NCI-H1092 treated with DMSO at 0.1 percent for 48 hours (cell line): ENCODE measurements around the gene DENND5A.
"Not testable (repeated sequence)": the region's sequence is repeated elsewhere in the genome, so short reads cannot be mapped to it uniquely, and the experiment has no call there.

Source experiments
- DNase-seq: peaks from one replicate; lab custom pipeline; 2025; lab: John Stamatoyannopoulos, UW

DENND5A gene

GRCh38 chr11:9210922-9211320 lies 54.2 kb downstream of the DENND5A start:
- no peak for DNase-seq

DNA sequence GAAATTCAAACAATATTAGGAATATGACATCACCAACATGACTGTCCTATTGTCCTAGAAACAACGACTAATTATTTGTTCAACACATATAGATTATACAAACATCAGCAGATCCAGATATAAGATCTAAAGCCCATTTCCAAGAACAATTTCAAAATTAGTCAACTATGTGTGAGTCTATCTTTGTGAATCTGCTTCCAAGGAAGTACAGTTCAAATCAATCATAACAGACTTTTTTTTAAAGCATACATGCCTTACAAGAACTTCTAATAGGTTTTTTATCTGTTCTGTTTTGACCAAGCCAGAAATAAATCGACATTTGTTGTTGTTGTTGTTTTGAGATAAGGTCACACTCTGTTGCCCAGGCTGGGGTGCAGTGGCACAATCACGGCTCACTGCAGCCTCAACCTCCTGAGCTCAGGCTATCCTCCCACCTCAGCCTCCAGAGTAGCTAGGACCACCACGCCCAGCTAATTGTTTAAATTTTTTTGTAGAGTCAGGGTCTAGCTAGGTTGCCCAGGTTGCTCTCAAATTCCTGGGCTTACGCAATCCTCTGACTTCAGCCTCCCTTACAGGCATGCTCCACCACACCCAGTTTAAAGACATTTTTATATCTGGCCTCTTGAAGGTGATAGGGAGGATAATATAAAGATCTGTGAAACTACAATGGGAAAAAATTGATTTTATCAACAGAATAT lies 54.8 kb downstream of the DENND5A start:
- DNase-seq: no peak

GRCh38 chr11:9209604-9210003 lies 55.5 kb downstream of the DENND5A start:
- not testable (repeated sequence) for DNase-seq

DNA sequence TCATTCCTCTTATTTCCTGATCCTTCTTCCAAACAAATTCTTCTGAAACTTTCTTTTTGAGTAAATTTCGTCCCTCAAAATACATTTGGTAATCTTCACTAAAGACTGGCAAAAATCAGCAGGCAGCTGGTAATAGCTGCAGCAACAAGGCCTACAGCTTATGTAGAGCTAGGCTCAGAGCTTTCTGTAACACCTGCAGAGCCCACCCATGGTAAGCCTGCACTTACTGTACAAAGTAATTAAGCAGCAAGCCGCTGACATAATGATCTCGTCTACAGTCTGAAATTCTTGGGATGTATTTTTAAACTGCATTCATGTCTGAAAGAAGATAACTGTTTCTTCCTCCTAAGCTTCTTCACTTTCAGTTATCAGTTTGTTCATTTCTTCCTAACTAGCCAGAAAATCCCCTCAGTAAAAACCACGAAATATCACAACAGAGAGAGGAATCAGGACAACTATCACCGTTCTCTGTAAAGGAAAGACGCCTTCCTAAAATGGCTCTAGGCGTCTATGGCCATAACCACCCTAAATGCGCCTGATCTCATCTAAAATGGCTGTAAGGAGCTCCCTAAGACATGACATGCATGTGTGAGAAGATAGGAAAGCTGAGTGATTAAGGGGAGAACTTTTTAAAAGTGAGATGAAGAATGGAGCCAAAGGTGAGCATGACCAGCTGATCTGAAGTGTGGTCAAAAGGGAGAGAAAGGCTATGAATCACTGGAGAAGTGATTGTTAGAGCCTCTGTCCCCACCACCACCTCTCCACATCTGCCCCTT lies 56.2 kb downstream of the DENND5A start:
- no peak for DNase-seq

DNA sequence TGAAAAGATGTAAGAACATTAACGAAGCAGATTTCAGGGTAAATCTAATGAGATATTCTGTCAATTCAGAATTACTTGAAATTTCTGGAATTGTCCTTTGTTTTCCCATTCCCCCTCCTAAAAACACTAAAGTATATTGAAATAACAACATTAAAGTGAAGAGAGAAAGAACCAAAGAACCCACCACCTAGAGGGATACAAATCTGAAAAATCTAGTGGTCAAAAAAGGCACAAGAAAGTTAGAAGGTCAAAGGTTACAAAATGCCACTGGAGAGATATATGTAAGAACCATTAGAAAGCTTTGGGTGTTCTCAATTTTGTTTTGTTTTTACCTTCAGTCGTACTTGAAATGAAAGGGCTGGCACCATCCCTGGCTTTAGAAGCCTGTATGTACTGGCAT lies 57.9 kb downstream of the DENND5A start:
- no peak for DNase-seq

DNA sequence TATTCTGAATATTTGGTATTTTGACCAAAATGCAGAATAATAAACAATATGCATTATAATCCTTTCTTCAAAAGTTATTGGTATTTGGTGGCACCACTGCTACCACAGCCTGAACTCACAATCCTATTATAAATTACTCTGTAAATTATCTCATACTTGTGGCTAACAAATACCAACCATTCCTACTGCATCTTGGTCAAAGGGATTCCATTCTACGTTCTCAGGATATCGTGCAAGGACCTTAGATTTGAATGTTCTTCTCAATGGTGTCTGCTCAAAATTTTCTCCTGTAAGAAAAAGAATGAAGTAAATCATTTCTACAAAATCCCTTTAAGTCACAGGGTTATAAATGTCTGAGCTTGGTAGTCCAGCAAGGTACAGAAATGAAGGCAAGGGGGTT lies 58.7 kb downstream of the DENND5A start:
- no peak for DNase-seq

DNA sequence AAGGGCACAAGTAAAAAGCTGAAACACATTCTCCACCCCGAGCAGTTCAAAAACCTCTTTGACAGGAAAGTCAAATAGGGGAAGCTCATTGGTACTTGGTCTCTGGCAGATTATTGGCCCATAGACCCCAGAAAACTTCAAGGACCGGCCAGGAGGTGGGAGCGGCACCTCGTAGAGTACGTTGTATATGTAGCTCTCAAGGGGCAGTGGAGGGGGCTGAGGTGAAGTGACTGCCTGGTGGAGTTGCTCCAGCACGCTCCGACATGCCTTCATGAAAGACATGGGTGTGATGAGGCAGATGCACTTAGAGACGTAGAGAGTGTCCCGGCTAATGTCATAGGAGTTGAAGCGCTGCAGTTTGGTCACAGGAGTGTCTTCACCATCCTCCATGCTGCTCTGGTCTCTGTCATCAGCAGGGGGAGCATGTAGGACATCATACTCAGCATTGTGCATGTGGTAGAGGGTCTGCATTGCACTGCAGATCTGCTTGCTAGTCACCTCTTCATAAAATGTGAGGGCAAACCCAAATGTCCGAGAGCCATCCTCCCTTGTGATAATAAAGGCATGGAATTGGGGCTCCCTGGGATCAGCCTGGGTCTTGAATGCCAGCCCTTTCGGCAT lies 61.3 kb downstream of the DENND5A start:
- DNase-seq: no peak

GRCh38 chr11:9201372-9202162 lies 63.6 kb downstream of the DENND5A start:
- no peak for DNase-seq

- DNase-seq: no peak
Observed at GRCh38 chr11:9200471-9200870, 64.7 kb downstream of the DENND5A start.

DNA sequence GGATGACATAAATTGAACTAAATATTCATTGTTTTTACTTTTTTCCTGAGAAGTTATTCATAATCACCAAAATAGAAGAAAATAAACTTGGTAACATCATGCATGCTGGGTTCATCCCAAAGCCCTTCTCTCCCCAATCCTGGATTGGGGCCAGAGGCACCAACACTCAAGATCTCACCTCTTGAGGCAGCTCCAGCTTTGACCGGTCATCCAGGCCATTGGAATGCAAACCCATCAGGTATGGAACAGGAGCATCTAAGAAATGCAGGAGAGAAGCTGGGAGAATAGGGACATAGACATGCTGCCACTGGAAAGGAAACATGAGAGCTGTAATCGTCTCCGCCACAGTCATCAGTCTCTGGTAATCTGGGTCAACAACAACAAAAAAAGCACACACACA lies 71.8 kb downstream of the DENND5A start:
- no peak for DNase-seq

DNA sequence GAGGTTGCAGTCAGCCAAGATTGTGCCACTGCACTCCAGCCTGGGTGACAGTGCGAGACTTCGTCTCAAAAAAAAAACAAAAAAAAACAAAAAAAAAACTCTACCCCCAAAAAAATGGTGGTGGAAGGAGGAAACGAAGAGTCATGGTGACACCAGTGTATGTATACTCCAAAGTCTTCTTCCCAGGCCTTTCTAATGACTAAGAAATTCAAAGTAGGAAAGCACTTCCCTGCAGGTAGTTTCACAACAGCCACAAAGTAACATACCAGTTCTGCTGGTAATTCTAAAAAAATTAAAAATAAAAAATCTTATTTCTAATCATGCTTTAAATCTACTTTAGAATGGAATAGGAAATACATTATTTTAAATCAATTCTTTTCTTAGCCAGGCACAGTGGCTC lies 72.6 kb downstream of the DENND5A start:
- DNase-seq: no peak

- not testable (repeated sequence) for DNase-seq
Observed at GRCh38 chr11:9190326-9191016, 74.7 kb downstream of the DENND5A start.

DNA sequence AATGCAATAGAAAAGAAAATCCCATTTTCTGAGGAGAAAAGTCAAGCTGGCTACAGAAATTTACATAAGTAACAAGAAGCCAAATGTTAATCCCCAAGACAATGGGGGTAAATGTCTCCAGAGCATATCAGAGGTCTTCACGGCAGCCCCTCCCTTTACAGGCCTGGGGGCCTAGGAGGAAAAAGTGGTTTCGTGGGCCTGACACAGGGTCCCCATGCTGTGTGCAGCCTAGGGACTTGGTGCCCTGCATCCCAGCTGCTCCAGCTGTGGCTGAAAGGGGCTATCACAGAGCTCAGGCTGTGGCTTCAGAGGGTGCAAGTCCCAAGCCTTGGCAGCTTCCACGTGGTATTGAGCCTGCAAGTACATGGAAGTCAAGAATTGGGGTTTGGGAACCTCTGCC lies 76.3 kb downstream of the DENND5A start:
- DNase-seq: not testable (repeated sequence)

DNA sequence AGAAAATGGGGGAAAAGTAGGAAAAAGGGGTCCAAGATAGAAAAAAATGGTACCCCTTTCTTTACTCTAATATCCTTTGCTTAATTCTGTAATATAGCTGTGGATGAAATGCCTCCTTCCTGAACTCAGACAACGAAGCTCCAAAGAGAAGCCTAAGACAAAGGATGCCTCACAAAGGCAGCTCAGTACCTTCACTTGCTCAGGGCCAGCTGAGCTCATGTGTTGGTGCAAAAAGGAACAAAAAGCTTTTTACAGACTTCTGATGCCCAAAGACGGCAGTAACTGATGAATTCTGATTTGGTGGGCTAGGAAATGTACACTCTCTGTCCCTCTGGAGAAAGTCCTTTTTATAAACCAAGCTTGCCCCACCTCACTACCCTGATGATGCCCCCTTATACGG lies 77.5 kb downstream of the DENND5A start:
- no peak for DNase-seq

DNA sequence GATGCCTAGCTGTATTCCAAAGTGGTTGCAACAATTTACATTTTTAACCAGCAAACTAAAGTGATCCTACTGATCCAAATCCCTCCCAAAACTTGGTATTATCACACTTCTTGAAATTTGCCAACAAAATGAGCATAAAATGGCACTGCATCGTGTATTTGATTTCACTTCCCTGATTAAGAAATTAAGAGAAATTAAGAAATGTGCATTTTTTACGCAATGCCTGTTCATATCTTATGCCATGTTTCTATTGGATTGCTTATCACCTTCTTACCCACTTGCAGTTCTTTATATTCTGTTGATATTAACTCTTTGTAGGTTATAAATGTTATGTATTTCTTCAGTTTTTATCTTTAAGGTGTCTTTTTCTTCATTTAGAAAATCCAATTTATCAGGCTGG lies 80.6 kb downstream of the DENND5A start:
- no peak for DNase-seq

- no peak for DNase-seq
Observed at GRCh38 chr11:9182180-9182871, 82.8 kb downstream of the DENND5A start.

DNA sequence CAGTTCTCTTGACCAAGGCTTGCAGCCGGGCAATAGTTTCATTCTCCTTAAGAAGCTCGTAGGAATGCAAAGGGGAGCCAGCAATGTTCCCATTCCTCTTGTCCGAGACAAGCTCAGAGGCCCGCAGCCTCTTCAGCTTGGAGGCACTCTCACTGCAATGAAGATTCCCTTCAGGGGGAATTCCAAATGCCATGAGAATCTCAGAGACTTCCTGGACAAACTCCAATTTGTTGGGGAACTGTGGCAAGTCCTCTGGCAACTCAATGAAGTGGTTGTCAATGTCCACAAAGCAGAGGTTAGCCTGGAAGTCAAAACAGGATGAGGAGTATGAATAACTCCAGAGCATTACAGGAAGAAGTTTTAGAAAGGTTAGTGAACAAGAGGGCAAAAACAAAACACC lies 84.4 kb downstream of the DENND5A start:
- no peak for DNase-seq

DNA sequence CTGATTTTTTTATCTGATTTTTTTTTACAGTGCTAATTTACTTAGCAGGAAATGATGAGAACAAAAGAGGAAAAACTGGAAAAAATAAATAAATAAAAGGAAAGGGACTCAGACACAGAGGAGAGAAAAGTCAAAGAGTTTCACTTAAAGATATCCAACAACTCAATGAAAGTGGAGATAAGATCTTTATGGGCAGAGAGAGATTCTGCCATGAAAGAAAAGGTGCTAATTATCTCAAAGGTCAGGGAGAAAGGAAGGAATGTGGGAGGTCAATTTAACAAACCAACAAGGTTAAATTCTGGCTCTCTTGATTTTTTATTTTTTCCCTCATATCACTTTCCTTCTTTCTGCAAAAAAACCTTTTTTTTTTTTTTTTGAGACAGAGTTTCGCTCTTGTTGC lies 86.0 kb downstream of the DENND5A start:
- DNase-seq: no peak

DNA sequence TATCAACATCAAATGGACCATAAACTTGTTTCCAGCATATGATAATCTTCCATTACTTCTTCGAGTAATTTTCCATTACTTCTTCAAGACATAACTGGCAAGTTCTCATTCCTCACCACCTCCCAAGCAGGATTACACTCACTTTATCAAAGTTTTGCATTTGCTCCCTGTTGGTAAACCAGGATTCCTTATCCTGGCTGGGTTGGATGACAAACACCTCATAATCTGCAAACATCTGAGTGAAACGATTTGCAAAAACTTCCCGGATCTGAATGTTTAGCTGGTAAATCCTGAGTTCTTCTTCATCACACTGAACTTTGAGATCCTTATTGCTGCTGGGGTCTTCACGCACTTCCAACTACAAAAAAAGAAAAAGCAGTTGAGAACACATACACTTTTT lies 86.4 kb downstream of the DENND5A start:
- DNase-seq: no peak

DNA sequence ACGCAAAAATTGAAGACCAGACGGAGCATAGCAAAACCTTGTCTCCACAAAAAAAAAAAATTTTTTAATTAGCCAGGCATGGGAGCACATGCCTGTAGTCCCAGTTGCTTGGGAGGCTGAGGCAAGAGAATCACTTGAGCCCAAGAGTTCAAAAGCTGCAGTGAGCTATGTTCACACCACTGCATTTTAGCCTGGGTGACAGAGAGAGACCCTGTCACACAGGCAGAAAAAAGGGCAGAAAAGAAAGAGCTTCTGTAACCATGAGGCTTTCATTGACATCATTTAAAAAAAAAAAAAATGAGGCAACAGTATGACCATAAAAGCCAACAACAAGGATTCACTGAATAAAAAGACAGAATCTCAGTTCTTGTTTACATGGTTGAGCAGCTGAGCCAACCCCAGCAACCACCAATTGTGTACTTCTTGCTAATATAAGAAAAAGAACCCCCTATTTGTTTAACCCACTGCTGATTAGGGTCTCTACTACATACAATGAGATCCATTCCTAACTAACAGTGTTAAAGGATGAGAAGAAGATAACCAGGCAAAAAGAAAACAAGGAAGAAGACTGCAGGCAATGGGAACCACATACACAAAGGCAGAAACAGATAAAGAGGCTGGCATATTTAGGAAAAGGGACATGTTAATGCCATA lies 87.6 kb downstream of the DENND5A start:
- no peak for DNase-seq

DNA sequence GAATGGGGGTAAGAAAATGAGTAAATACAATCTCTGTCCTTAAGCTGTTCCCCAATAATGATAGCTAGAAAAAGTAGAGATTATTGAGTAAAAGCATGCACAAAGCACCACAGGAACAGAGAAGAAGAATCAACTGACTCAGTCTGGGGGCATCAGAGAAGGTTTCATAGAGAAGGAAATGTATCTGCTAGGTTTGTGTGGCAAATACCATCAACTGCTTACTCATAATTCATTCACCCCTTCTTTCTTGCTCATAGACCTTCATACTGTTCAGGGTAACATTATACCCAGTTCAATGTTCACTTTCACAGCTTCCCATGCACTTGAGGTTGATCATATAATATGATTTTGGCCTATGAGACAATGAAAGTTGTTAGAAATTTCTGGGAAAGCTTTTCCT lies 88.6 kb downstream of the DENND5A start:
- DNase-seq: no peak
